ENCODE results near the gene TBX6.

The TBX6 gene

GRCh38 chr16:30085247-30085646, 6.5 kb downstream of the TBX6 start:
- H3K27ac ChIP-seq (replicated peaks): no peak overlapping the region
- DNase-seq (ENCODE audit: low read depth in 1 of 2, low spot score in 1 of 2): no peak

GRCh38 chr16:30084816-30085159, 6.9 kb downstream of the TBX6 start:
- no peaks in the 10 kb centered on the region for H3K27me3 ChIP-seq (ENCODE audit: insufficient read depth, poor library complexity, severe bottlenecking)
- no peak for DNase-seq (ENCODE audit: low read depth in 1 of 2, low spot score in 1 of 2)
- H3K4me3 ChIP-seq (replicated peaks; ENCODE audit: insufficient read depth, low read length): no peak overlapping the region
- TF ChIP-seq, protein P1, sequence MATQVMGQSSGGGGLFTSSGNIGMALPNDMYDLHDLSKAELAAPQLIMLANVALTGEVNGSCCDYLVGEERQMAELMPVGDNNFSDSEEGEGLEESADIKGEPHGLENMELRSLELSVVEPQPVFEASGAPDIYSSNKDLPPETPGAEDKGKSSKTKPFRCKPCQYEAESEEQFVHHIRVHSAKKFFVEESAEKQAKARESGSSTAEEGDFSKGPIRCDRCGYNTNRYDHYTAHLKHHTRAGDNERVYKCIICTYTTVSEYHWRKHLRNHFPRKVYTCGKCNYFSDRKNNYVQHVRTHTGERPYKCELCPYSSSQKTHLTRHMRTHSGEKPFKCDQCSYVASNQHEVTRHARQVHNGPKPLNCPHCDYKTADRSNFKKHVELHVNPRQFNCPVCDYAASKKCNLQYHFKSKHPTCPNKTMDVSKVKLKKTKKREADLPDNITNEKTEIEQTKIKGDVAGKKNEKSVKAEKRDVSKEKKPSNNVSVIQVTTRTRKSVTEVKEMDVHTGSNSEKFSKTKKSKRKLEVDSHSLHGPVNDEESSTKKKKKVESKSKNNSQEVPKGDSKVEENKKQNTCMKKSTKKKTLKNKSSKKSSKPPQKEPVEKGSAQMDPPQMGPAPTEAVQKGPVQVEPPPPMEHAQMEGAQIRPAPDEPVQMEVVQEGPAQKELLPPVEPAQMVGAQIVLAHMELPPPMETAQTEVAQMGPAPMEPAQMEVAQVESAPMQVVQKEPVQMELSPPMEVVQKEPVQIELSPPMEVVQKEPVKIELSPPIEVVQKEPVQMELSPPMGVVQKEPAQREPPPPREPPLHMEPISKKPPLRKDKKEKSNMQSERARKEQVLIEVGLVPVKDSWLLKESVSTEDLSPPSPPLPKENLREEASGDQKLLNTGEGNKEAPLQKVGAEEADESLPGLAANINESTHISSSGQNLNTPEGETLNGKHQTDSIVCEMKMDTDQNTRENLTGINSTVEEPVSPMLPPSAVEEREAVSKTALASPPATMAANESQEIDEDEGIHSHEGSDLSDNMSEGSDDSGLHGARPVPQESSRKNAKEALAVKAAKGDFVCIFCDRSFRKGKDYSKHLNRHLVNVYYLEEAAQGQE (IDR thresholded peaks at IDR 0.05; ENCODE audit: insufficient replicate concordance, low read depth): no peak
- TF ChIP-seq SPI1 (IDR thresholded peaks at IDR 0.05; ENCODE audit: borderline replicate concordance, low read depth) (no peak), GABPA (IDR thresholded peaks at IDR 0.05; ENCODE audit: low read depth) (no peak)
- H3K27ac ChIP-seq (replicated peaks): no peak overlapping the region

More at GRCh38 chr16:30085247-30085646, 6.5 kb downstream of the TBX6 start:
- no peaks in the 10 kb centered on the region for H3K27me3 ChIP-seq (ENCODE audit: insufficient read depth, poor library complexity, severe bottlenecking)
- H3K4me3 ChIP-seq (replicated peaks; ENCODE audit: insufficient read depth, low read length): no peak overlapping the region
- TF ChIP-seq SPI1 (IDR thresholded peaks at IDR 0.05; ENCODE audit: borderline replicate concordance, low read depth) (no peak), POLR2AphosphoS5 (IDR thresholded peaks at IDR 0.05; ENCODE audit: low read depth) (peak; percentile 11; the same call in 1 of the 2 replicates)

GRCh38 chr16:30084096-30084815, 7.5 kb downstream of the TBX6 start:
- Histone ChIP-seq H3K27ac (replicated peaks) (no peak overlapping the region), H3K27me3 (ENCODE audit: insufficient read depth, poor library complexity, severe bottlenecking) (no peaks in the 10 kb centered on the region), H3K4me3 (replicated peaks; ENCODE audit: insufficient read depth, low read length) (no peak overlapping the region)
- no peak for TF ChIP-seq SPI1 (IDR thresholded peaks at IDR 0.05; ENCODE audit: borderline replicate concordance, low read depth)
- TF ChIP-seq, protein P2, sequence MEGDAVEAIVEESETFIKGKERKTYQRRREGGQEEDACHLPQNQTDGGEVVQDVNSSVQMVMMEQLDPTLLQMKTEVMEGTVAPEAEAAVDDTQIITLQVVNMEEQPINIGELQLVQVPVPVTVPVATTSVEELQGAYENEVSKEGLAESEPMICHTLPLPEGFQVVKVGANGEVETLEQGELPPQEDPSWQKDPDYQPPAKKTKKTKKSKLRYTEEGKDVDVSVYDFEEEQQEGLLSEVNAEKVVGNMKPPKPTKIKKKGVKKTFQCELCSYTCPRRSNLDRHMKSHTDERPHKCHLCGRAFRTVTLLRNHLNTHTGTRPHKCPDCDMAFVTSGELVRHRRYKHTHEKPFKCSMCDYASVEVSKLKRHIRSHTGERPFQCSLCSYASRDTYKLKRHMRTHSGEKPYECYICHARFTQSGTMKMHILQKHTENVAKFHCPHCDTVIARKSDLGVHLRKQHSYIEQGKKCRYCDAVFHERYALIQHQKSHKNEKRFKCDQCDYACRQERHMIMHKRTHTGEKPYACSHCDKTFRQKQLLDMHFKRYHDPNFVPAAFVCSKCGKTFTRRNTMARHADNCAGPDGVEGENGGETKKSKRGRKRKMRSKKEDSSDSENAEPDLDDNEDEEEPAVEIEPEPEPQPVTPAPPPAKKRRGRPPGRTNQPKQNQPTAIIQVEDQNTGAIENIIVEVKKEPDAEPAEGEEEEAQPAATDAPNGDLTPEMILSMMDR (IDR thresholded peaks at IDR 0.05; ENCODE audit: insufficient read depth, low read length): no peak
- TF ChIP-seq POLR2AphosphoS5 (IDR thresholded peaks at IDR 0.05; ENCODE audit: low read depth): no peak
- TF ChIP-seq GABPA (IDR thresholded peaks at IDR 0.05; ENCODE audit: low read depth): no peak
- TF ChIP-seq, protein P1 (IDR thresholded peaks at IDR 0.05; ENCODE audit: insufficient replicate concordance, low read depth): no peak
- no peak for DNase-seq (ENCODE audit: low read depth in 1 of 2, low spot score in 1 of 2)

DNA sequence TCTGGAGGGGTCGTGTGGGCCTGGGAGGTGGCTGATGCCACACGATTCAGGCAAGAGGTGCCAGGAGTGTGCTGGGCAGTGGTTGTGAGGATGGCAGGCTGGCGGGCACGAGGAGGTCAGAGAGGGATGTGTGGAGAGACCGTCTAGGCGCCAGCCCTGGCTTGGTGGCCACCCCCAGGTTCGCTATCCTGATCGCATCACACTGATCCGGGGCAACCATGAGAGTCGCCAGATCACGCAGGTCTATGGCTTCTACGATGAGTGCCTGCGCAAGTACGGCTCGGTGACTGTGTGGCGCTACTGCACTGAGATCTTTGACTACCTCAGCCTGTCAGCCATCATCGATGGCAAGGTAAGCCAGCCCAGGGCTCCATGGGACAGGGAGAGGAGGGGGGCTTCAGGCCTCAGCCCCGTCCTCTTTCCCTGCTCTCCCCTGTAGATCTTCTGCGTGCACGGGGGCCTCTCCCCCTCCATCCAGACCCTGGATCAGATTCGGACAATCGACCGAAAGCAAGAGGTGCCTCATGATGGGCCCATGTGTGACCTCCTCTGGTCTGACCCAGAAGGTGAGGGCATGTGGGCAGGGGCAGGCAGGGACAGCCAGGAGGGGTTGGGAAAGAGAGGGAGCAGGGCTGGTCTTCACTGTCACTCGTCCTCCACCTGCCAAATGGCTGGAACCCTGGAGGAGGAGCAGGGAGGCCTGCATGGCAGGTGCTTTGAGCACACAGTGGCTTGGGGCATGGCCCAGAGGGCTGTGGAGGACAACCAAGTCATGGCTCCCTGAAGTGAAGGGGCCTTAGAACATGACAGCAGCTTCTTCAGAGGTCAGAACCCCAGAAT, 8.3 kb downstream of the TBX6 start:
- no peak for TF ChIP-seq GABPA (IDR thresholded peaks at IDR 0.05; ENCODE audit: low read depth)
- no peak for TF ChIP-seq SPI1 (IDR thresholded peaks at IDR 0.05; ENCODE audit: borderline replicate concordance, low read depth)
- TF ChIP-seq, protein P1 (IDR thresholded peaks at IDR 0.05; ENCODE audit: insufficient replicate concordance, low read depth): no peak
- TF ChIP-seq POLR2AphosphoS5 (IDR thresholded peaks at IDR 0.05; ENCODE audit: low read depth): no peak
- TF ChIP-seq, protein P2 (IDR thresholded peaks at IDR 0.05; ENCODE audit: insufficient read depth, low read length): no peak
- no peak overlapping the region for H3K27ac ChIP-seq (replicated peaks)
- no peak for DNase-seq (ENCODE audit: low read depth in 1 of 2, low spot score in 1 of 2)
- no peak overlapping the region for H3K4me3 ChIP-seq (replicated peaks; ENCODE audit: insufficient read depth, low read length)
- H3K27me3 ChIP-seq (ENCODE audit: insufficient read depth, poor library complexity, severe bottlenecking): no peaks in the 10 kb centered on the region

All from HL-60 (cell line).